ENCODE results near the gene LMO1.

The LMO1 gene

DNA sequence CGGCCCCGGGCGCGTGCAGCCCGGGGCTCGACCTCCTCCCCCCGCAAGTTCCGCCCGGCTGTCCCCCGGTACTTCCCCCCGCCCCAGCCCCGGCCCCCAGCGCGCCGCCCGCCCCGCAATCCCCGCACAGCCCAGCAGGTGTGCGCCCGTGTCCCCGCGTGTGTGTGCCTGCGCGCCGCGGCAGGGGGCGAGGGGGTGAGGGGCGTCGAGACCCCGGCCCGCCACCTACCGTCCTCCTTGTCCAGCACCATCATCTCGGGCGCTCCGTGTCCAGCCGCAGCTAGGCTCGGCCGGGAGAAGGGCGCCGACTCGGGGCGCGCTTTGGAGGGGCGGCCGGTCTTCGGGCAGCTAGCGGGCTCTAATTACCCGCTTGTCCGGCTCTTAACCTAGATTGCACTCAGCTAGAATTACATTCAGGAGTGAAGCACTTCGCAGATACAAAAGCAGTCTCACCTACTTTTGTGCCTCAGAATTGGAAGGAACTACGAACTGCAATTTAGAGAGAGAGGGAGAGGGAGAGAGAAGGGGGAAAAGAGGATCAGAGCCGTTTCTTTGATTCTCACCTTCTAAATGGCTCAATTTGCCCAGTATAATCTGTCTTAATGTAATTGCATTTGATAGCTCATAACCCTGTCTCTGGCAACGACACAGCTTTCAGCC is 439 bp downstream of the LMO1 start:
- TF ChIP-seq, protein P1, sequence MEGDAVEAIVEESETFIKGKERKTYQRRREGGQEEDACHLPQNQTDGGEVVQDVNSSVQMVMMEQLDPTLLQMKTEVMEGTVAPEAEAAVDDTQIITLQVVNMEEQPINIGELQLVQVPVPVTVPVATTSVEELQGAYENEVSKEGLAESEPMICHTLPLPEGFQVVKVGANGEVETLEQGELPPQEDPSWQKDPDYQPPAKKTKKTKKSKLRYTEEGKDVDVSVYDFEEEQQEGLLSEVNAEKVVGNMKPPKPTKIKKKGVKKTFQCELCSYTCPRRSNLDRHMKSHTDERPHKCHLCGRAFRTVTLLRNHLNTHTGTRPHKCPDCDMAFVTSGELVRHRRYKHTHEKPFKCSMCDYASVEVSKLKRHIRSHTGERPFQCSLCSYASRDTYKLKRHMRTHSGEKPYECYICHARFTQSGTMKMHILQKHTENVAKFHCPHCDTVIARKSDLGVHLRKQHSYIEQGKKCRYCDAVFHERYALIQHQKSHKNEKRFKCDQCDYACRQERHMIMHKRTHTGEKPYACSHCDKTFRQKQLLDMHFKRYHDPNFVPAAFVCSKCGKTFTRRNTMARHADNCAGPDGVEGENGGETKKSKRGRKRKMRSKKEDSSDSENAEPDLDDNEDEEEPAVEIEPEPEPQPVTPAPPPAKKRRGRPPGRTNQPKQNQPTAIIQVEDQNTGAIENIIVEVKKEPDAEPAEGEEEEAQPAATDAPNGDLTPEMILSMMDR (conservative IDR thresholded peaks at IDR 0.05; ENCODE audit: low read length) = no peak
- DNase-seq (ENCODE audit: low read depth) = no peak
- H3K4me3 ChIP-seq (ENCODE audit: low read length) = 0 out of 2 replicates have a peak overlapping the region, but pooled peaks have one; percentile 1

DNA sequence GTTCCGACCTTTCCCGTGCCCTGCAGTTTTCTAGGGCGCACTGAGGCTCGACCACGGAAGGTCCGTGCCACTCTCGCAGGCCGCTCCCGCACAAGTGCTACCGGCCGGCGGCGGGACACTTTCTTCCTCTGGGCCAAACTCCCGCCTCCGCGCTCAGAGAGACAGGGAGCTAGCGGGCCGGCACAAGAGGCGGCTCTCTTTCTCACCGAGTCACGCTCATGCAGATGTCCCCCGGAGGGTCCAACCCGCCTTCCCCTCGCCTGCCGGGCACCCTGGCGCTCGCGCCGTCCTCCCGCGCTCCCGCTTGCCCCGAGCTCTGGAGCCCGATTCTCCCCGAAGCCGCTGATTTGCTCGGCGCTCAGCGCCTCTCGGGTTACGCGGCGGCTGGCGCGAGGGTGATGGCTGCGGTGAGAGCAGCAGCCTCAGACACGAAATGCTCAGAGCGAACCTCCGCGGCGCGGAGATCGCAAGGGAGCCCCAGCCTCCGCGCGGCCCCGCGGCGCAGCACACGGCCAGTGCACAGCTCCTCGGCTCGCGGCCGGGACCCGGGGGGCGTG is 1.0 kb downstream of the LMO1 start:
- TF ChIP-seq, protein P1 (conservative IDR thresholded peaks at IDR 0.05; ENCODE audit: low read length) = no peak
- peak overlapping the region; percentile 41 for H3K4me3 ChIP-seq (ENCODE audit: low read length)
- peak; percentile 44 for DNase-seq (ENCODE audit: low read depth)

DNA sequence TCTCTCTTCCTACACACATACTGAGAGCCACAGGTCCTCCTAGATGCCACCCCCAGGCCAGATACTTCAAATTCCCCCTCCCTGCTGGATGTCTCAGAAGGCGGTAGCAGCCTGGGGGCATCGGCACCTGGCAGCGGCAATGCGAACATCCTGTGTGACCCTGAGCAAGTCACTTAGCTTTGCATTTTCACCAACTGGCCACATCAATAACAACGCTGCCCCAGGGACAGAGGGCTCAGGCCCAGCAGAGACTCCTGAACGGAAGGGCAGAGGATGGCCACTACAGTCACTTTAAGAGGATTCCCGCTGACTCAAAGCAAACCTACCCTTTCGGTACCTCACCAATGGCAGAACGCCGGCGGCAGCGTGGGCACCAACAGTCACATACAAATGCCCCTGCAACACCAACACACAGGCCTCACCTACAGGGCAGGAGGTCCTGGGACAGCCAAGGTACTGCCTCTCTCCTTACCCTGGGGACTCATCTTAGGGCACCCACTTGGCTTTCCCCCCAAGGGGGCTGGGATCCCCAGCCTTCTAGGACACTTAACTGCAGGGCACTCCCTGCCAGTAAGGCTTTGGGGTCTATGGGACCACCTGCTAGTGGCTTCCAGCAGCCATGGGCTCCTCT is 1.6 kb downstream of the LMO1 start:
- no peak overlapping the region; the same call in 1 of the 2 replicates for H3K4me3 ChIP-seq (ENCODE audit: low read length)

DNA sequence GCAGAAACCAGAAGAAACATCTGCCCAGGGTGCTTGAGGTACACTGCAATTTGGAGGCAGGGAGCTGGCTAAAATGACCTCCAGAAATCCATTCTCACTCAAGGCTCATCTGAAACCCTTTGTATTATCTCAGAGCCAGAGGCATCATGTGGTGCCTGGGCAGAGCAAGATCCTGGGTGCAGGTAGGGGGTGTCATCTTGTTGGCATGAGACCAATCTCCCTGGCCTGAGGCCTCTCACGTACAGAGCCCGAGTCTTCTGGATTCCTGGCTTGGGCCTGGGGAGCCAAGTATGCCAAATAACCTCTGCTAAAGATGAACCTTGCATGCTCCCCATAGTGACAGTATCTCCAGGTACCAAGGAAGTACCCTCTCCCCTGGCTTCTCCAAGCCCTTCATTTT is 2.4 kb downstream of the LMO1 start:
- no peak overlapping the region for H3K4me3 ChIP-seq (ENCODE audit: low read length)
- DNase-seq (ENCODE audit: low read depth) = no peak
- TF ChIP-seq, protein P1 (conservative IDR thresholded peaks at IDR 0.05; ENCODE audit: low read length) = no peak

More for the DNA sequence above, 1.6 kb downstream of the LMO1 start:
- no peak for DNase-seq (ENCODE audit: low read depth)
- TF ChIP-seq, protein P1 (conservative IDR thresholded peaks at IDR 0.05; ENCODE audit: low read length) = no peak

DNA sequence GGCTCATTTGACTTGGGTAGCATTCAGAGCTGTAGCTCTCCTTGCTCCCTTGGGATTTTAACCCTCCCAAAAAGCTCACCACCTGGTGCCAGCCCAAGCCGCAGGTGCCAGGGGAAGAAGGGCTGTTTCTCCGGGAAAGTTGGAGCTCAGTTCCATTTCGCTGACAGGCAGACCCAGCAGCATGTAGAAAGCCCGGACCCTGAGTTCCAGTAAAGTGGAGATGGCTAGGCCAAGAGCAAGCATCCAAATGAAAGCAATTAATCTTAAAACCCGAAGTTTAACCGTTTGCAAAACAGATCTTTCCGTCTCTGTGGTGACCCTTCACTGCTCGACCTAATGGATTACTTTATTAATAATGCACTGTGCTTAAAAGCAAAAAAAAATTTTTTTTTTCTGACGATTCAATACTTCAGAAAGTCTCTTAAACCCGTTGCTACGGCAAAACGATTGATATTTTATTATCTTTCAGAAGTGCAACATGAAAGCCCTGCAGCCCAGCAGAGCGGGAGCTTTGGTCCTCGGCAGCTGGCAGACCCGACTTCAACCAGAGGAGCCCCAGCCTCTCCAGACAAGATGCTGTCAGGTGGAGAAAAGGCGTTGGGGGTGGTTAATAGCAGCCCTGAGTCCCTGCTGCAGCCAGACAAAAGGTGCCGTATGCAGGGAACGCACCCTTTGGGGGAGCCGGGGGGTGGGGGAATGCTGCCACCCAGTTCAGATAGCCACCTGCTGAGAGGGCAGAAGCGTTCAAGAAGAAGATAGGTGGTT is 3.3 kb downstream of the LMO1 start:
- no peak overlapping the region for H3K4me3 ChIP-seq (ENCODE audit: low read length)
- TF ChIP-seq, protein P1 (conservative IDR thresholded peaks at IDR 0.05; ENCODE audit: low read length) = no peak
- no peak for DNase-seq (ENCODE audit: low read depth)

DNA sequence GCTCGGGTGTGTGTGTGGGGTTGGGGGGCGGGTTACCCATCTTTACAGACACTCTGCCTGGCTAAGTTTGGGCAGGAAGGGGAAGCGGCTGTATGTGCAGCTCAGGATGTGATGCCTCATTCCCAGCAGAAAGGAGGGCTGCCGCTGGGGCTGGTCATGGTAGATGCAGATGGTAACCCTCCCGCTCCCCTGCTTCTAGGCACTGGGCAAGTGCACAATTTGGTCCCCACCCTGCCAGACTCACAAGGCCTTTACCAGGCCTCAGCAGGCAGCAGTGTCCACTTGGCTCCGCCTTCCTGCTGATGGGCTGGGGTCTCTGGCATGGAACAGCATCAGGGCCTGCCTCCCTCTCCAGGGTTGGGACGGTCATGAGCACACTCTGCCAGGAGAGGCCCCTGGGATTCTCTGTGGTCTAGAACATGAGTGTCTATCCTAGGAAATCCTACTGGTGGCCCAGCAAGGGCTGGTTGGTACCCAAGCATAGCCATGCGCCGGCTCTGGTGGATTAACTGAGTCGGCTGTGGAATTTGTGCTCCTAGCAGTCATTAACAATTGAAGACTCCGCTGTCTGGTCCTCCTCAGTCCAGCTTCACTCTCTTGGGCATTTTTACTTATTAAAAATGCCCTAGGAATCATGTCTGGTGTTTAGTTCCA is 4.2 kb downstream of the LMO1 start:
- TF ChIP-seq, protein P1 (conservative IDR thresholded peaks at IDR 0.05; ENCODE audit: low read length) = no peak
- H3K4me3 ChIP-seq (ENCODE audit: low read length) = no peak overlapping the region
- no peak for DNase-seq (ENCODE audit: low read depth)
